A375 (cell line): ENCODE results near the gene EFCAB7. TPM values are rescaled to one million over a fixed set of nuclear protein-coding genes. Genes with fewer than 3 reads are reported as not detected.

ENCODE experiments used
- small RNA-seq: library from RNA; depleted of rRNA; stranded (forward); fragments of <200 nt; gene quantifications from one replicate; pipeline ENCODE3, GENCODE V24; 2014
- total RNA-seq: library from RNA; depleted of rRNA; stranded (reverse); fragments of >200 nt; shearing (Covaris generic); gene quantifications from 2 replicates; pipeline ENCODE4 v1.2.3, GENCODE V29; 2014; rRNA removed

Gene EFCAB7, protein sequence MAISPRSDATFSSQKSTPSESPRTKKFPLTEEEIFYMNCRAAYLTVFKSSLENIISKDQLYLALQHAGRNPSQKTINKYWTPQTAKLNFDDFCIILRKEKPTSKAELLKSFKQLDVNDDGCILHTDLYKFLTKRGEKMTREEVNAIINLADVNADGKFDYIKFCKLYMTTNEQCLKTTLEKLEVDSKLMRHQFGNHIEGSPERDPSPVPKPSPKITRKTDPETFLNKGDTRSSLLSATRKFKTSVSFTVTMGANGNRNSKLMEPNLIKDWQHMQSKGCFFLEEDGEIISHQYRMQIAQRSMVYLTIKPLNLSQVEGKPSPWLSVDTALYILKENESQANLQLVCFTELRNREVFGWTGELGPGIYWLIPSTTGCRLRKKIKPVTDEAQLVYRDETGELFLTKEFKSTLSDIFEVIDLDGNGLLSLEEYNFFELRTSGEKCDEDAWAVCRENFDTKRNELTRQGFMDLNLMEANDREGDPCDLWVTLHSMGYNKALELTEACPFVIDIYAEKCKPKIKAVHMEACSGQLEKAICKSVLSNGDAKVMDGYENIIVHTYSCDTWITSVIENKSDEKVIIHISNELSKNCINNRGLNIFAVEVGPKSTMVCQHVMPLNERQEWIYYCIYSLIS
- 5.7 and 6.3 TPM in 2 replicates for total RNA-seq

GRCh38 chr1:63522891-63523728 is at the start of gene EFCAB7, which contains the start of gene ITGB3BP:
EFCAB7 (plus strand) TSS chr1:63523525; CDS start chr1:63525573, 2,048 bp downstream.
ITGB3BP (minus strand) TSS chr1:63523225; CDS start chr1:63523133, 92 bp downstream.

DNA sequence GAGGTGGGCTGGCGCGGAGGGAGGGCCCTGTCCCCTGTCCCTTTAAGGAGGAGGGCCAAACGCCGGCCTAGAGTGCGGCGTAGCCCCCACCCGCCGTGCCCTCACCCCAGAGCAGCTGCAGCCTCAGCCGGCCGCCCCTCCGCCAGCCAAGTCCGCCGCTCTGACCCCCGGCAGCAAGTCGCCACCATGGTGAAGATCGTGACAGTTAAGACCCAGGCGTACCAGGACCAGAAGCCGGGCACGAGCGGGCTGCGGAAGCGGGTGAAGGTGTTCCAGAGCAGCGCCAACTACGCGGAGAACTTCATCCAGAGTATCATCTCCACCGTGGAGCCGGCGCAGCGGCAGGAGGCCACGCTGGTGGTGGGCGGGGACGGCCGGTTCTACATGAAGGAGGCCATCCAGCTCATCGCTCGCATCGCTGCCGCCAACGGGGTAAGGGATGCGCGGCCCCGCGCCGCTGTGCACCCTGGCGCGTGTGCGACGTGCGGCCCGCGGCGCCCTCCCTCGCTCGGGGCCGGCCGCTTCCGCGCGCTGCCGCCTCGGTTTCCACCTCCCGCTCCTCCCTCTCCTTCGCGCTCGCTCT is 70.1 kb downstream of the EFCAB7 start, which contains the start of gene PGM1:
Gene PGM1, plus strand, starts transcription at position 109 of the 583 bp plus-strand sequence. Its CDS starts 78 bp downstream, at position 187.

Small RNA genes within 50 kb of the gene (small RNA-seq; reads per million reads assigned to genes)
- gene RF02105 (not detected), gene RF02106 (not detected), gene RF02107 (not detected), gene RF02108 (not detected), gene RF02109 (not detected), gene RF02110 (not detected), gene RN7SL488P (not detected), gene RNU7-123P (not detected)

Other genes starting within 250 kb of the EFCAB7 start
- 6.1 TPM in 2 replicates for gene FOXD3, start 201.0 kb upstream of the EFCAB7 start, total RNA-seq
- gene ALG6, start 155.9 kb upstream of the EFCAB7 start, total RNA-seq, result 16.3 and 18.6 TPM in 2 replicates
- 50.1 and 51.3 TPM in 2 replicates for gene ITGB3BP, start 300 bp upstream of the EFCAB7 start, total RNA-seq
- 66.9 and 74.6 TPM in 2 replicates for gene PGM1, start 69.9 kb downstream of the EFCAB7 start, total RNA-seq